GM18907 (cell line): ENCODE measurements around the gene RTP3.

ENCODE experiments used
- ATAC-seq: cut with Tn5 transposase; IDR thresholded peaks from one replicate; pipeline ENCODE4 v1.9.1; 2021; ENCODE audit warnings: mild to moderate bottlenecking, moderate library complexity; ENCODE audit not compliant: unreplicated experiment

RTP3 gene

GRCh38 chr3:46497556-46498265 lies at the start of gene RTP3:
RTP3 (plus strand) TSS chr3:46497976; CDS start chr3:46498063, 87 bp downstream.
- no peak for ATAC-seq

- ATAC-seq, result no peak
Measured at GRCh38 chr3:46448721-46449120, 49.1 kb upstream of the RTP3 start.

GRCh38 chr3:46449755-46450552 lies 47.8 kb upstream of the RTP3 start:
- ATAC-seq, result no peak

- ATAC-seq, result no peak
Measured at GRCh38 chr3:46453526-46454208, 44.1 kb upstream of the RTP3 start.

DNA sequence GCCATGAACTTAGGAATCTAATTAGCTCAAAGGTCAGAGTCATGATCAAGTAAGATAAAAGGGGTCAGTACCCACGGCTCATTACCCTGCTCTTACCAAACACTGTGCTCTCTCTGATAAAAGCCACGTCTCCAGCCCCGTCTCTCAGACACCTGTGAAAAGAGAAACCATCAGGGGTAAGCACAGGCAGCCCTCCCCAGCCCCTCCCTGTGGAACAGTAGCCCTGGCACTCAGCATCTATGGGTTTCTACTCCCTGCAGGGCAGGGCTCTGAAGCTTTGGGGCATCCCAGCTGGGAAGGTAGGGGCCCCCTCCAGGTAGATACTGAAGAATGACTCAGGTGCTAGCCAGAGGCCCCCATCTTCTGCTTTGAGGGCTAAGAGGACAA lies 43.6 kb upstream of the RTP3 start:
- ATAC-seq, result no peak

- no peak for ATAC-seq
Measured at GRCh38 chr3:46454606-46455005, 43.2 kb upstream of the RTP3 start.

DNA sequence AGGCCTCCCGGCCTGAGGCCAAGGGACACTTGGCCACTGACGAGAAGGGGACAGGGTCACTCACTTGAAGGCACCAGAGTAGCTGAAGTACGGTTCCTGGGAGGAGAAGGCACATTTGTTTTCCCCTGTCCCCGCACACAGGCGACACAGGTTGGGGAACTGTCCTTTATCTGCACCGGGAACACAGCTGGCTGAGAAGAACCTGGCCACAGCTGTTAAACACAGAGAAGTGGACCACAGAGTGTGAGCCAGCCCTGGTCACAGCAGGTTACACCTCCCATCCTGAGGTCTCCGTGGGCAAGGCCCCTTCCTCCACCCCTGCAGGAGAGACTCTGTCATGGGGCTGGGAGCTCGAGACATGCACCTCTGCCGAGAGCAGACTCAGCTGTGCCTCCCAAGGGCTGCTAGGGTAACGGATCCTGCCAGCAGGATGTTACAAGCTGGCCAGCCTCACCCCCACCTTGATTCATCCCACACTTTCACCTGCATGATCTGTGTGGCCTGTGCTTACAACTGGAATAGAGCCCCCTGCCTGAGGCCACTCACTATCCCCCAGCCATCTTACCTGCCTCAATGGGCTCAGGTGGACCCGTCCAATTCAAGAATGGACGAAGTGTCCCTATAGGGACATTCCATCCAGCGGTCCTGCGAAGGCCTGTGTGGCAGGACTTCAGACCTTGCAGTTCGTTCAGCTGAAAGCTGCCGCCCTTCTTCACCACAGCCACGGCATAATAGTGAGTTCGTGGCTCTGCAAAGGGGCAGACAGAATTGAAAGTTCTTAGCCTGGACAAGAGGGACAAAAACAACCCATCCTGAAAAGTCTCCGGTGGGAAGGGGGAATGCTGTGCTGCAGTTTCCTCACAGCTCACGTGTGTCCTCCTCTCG lies 42.3 kb upstream of the RTP3 start:
- ATAC-seq, result no peak

DNA sequence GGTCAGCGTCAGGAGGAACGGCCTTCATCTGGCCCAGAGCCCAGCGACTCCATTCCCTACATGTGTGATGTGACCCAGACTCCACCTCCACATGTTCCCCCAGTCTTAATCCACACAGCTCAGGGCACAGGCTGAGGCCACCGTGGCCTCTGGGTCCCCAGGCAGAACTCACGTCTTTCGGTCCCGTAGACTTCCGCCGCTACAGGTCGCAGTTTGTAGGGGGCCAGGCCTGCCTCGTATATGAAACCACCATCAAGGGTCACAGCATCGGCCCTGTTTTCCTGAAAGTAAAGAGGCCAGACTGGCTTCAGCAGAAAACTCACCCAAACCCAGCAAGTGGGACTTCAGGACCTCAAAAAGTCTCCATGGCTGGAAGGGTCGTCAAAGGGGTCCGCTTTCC lies 41.7 kb upstream of the RTP3 start:
- no peak for ATAC-seq

- no peak for ATAC-seq
Measured at GRCh38 chr3:46460051-46460450, 37.7 kb upstream of the RTP3 start.

DNA sequence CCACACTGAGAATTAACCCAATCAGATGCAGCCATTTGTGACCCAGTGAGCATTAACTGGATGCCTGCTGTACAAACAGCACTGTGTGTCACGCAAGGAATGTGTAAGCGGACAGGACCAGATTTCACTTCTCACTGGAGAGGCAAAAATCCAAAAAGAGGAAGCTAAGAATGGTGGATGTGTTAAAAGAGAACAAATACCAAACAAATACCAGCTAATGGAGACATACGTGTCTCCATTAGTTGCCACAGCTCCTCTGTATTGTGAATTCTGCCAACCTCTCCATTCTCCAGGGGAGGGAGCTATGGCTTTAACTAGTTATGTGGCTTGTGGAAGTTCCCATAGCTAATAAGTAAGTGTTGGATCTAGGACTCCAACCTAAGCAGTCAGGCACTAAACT lies 35.7 kb upstream of the RTP3 start:
- no peak for ATAC-seq

- ATAC-seq, result no peak
Measured at GRCh38 chr3:46462511-46462910, 35.3 kb upstream of the RTP3 start.

- no peak for ATAC-seq
Measured at GRCh38 chr3:46463120-46463867, 34.5 kb upstream of the RTP3 start.

DNA sequence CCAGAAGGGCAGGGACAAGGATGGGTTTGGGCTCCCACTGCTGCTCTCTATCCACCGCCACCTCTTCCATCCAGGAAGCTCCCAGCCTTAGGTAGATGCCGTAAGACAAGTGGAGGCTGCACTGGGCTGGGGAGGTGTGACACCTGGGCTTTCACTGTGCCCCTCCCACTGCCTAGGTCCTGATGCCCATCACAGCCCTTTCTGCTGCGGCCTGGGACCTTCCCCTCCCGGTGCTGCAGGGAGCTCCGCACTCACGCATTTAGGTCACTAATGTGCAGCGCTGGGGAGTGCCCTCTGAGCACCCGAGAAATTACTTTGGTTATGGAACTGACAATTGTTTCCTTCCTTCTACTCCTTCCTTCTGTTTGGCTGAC lies 33.9 kb upstream of the RTP3 start:
- no peak for ATAC-seq

DNA sequence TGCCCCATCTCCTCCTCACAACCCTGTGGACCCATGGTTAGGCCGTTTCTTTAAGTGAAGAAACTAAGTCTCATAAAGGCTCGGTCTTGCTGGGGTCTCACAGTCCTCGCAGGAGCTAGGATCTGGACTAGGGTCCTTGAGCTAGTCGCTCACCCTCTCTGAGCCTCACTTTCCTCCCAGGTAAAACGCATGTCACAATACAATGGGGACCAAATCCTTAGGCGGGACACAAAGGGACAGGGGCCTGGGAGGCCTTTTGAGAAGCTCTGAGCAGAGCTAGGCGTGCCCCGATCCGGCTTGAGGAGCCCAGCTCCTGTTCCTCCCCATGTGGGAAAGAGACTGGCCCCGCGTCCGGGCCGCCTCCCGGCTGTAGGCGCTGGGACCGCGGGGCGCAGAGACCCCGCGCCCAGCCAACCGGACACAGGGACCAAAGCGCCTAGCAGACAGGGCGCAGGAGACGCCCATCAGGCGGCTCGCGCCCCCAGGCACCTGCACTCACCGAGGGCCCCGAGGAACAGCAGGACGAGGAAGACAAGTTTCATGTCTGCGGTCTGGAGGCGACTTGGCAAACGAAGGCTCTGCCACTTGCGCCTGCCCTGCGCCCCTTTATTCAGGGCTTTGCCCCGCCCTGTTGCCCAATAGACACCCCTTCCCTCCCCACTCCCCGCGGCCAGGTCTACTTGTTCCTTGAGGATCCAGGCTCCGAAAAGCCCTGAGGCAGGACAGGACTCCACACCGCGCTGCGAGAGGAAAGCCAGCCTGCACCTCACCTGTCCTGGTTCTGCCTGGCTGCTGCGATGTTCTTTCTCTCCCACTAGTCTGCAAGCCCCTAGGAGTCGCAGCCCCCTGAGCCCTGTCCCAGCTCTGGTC lies 33.2 kb upstream of the RTP3 start, which contains the start of gene LTF:
TSS of gene LTF (minus strand) at position 580 of the 870 bp plus-strand sequence. CDS start at position 542, 38 bp downstream.
- no peak for ATAC-seq

- no peak for ATAC-seq
Measured at GRCh38 chr3:46465196-46465520, 32.6 kb upstream of the RTP3 start.

DNA sequence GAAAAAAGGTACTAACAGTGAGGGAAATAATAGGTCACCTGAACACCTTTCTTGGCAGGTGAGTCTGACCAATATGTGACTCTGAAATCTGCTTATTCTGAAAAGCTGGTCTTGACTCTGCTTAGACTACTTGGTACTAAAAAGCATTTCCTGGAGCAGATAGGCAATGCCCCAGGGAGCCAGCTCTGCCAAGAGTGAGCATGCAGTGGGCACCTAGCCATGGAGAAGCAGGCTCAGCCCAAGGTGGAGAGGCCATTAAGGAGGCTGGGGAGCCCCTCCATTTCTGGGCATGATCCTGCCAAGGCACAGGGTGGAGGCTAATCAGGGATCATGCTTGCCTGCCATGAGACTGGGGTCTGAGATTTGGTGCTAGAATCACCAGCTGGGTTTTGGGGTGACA lies 31.5 kb upstream of the RTP3 start:
- ATAC-seq, result no peak

DNA sequence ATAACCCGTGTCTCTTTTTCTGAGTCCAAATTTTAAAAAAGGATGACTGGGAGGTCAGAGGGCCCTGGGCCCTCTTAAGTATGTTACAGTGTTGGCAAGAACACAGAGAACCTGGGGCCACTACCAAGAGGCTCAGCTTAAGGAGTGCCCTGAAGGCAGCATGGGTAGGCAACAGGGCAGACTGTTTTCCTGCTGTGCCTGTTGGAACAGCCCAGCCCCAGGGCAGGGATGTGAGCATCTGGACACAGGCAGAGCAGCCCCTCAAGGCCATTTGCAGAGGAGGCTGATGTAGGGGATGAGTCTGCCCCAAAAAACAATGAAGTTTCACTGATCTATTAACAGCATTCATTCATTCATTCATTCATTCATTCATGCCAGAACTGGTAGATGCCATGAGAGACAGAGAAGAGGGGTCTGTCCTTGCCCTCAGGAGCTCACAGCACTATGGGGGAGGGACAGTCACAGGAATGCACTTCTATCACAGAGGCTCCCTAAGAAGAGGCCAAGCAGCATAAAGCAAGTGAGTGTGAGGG lies 30.8 kb upstream of the RTP3 start:
- no peak for ATAC-seq

GRCh38 chr3:46467562-46467961 lies 30.2 kb upstream of the RTP3 start:
- no peak for ATAC-seq
